HFF-Myc (cell line): ENCODE measurements around the gene PIAS4.

Experiments used
- DNase-seq: peaks from one replicate; pipeline ENCODE4 v3.0.0-alpha.2; 2011; ENCODE audit warnings: low read depth; ENCODE audit errors: extremely low read depth
- H3K4me3 ChIP-seq: replicated peaks from 2 replicates; pipeline ENCODE4 v1.5.1; 2011; ENCODE audit warnings: low read depth, mild to moderate bottlenecking, control low read depth, low read length
- CTCF ChIP-seq: IDR thresholded peaks from 2 replicates; pipeline ENCODE4 v1.5.1; 2012; ENCODE audit warnings: mild to moderate bottlenecking, low read depth, low read length, control low read depth; ENCODE audit errors: missing control alignments

PIAS4 gene

GRCh38 chr19:4064496-4065260 is 57.1 kb downstream of the PIAS4 start:
- TF ChIP-seq CTCF: no peak
- peak overlapping the region; percentile 93 for H3K4me3 ChIP-seq
- no peak for DNase-seq

- TF ChIP-seq CTCF: no peak
- H3K4me3 ChIP-seq: peak overlapping the region; percentile 93
- DNase-seq: peak; percentile 74
Measured at GRCh38 chr19:4065430-4066175, 58.1 kb downstream of the PIAS4 start.

GRCh38 chr19:4066176-4066606 is 58.7 kb downstream of the PIAS4 start:
- DNase-seq: no peak
- peak overlapping the region; percentile 64 for H3K4me3 ChIP-seq
- TF ChIP-seq CTCF: no peak

GRCh38 chr19:4066682-4067395 is 59.3 kb downstream of the PIAS4 start, which contains the start of gene ZBTB7A:
ZBTB7A (minus strand) TSS chr19:4066899; CDS start chr19:4055232, 11,667 bp downstream.
- no peak for DNase-seq
- peak within 1 kb of the TSS; percentile 64 for H3K4me3 ChIP-seq
- no peak for TF ChIP-seq CTCF

- no peak for DNase-seq
- TF ChIP-seq CTCF: no peak
Measured at GRCh38 chr19:4067396-4068046, 60.0 kb downstream of the PIAS4 start.

More at GRCh38 chr19:4067396-4068046, 60.0 kb downstream of the PIAS4 start:
- peak overlapping the region; percentile 64 for H3K4me3 ChIP-seq
